Skeletal muscle cell (primary cell): ENCODE measurements around the gene PARL.
"Not testable (repeated sequence)": the region's sequence is repeated elsewhere in the genome, so short reads cannot be mapped to it uniquely, and the experiment has no call there.

ENCODE experiments used
- DNase-seq: peaks from one replicate; pipeline ENCODE4 v3.0.0-alpha.2; 2010; ENCODE audit warnings: low read depth
- H3K4me3 ChIP-seq: 2 replicates; pipeline ENCODE4 v1.5.1; 2011; ENCODE audit warnings: low read depth, mild to moderate bottlenecking, control low read depth, low read length, moderate library complexity

PARL gene

GRCh38 chr3:183906234-183906921 is 21.7 kb upstream of the PARL start:
- H3K4me3 ChIP-seq = no peak overlapping the region
- no peak for DNase-seq

GRCh38 chr3:183904833-183905780 is 20.4 kb upstream of the PARL start:
- no peak overlapping the region for H3K4me3 ChIP-seq
- no peak for DNase-seq

GRCh38 chr3:183898028-183898431 is 13.3 kb upstream of the PARL start:
- DNase-seq = no peak
- H3K4me3 ChIP-seq = no peak overlapping the region

GRCh38 chr3:183897606-183898005 is 12.9 kb upstream of the PARL start:
- H3K4me3 ChIP-seq = no peak overlapping the region
- no peak for DNase-seq

- H3K4me3 ChIP-seq = no peak overlapping the region
- DNase-seq = no peak
Observed at GRCh38 chr3:183896610-183897009, 11.9 kb upstream of the PARL start.

GRCh38 chr3:183896184-183896583 is 11.5 kb upstream of the PARL start:
- no peak overlapping the region for H3K4me3 ChIP-seq
- no peak for DNase-seq

GRCh38 chr3:183895774-183896173 is 11.1 kb upstream of the PARL start:
- H3K4me3 ChIP-seq = no peak overlapping the region
- no peak for DNase-seq

GRCh38 chr3:183895296-183895695 is 10.6 kb upstream of the PARL start:
- DNase-seq = peak; percentile 10
- no peak overlapping the region for H3K4me3 ChIP-seq

- no peak overlapping the region for H3K4me3 ChIP-seq
- DNase-seq = no peak
Observed at GRCh38 chr3:183892610-183893214, 8.0 kb upstream of the PARL start.

- DNase-seq = no peak
- H3K4me3 ChIP-seq = no peak overlapping the region
Observed at GRCh38 chr3:183885766-183886165, 1.1 kb upstream of the PARL start.

GRCh38 chr3:183884097-183884426 is 618 bp downstream of the PARL start:
- no peak for DNase-seq
- peak overlapping the region; percentile 98 for H3K4me3 ChIP-seq

GRCh38 chr3:183883291-183884096 is 1.2 kb downstream of the PARL start:
- H3K4me3 ChIP-seq = peak overlapping the region; percentile 98
- DNase-seq = no peak

GRCh38 chr3:183880121-183880520 is 4.6 kb downstream of the PARL start:
- no peak for DNase-seq
- H3K4me3 ChIP-seq = no peak overlapping the region

GRCh38 chr3:183879243-183879642 is 5.4 kb downstream of the PARL start:
- DNase-seq = no peak
- H3K4me3 ChIP-seq = no peak overlapping the region

GRCh38 chr3:183878071-183878470 is 6.6 kb downstream of the PARL start:
- H3K4me3 ChIP-seq = no peak overlapping the region

GRCh38 chr3:183877227-183877626 is 7.5 kb downstream of the PARL start:
- not testable (repeated sequence) for DNase-seq, H3K4me3 ChIP-seq

More at GRCh38 chr3:183878071-183878470, 6.6 kb downstream of the PARL start:
- no peak for DNase-seq

GRCh38 chr3:183875411-183875810 is 9.3 kb downstream of the PARL start:
- DNase-seq = no peak
- H3K4me3 ChIP-seq = no peak overlapping the region

GRCh38 chr3:183873914-183874313 is 10.8 kb downstream of the PARL start:
- no peak for DNase-seq
- no peak overlapping the region for H3K4me3 ChIP-seq

GRCh38 chr3:183871541-183871940 is 13.1 kb downstream of the PARL start:
- DNase-seq = no peak
- no peak overlapping the region for H3K4me3 ChIP-seq

GRCh38 chr3:183870563-183870962 is 14.1 kb downstream of the PARL start:
- H3K4me3 ChIP-seq = no peak overlapping the region
- no peak for DNase-seq
